NCI-H2196 (cell line): Measurements from ENCODE around the gene TUBA4A.
"Not testable (repeated sequence)": the region's sequence is repeated elsewhere in the genome, so short reads cannot be mapped to it uniquely, and the experiment has no call there.

Experiments
- DNase-seq: peaks from one replicate; lab custom pipeline; 2025; ENCODE audit not compliant: unreplicated experiment; lab: John Stamatoyannopoulos, UW

TUBA4A gene

GRCh38 chr2:219214141-219214540, 39.6 kb downstream of the TUBA4A start:
- no peak for DNase-seq

DNA sequence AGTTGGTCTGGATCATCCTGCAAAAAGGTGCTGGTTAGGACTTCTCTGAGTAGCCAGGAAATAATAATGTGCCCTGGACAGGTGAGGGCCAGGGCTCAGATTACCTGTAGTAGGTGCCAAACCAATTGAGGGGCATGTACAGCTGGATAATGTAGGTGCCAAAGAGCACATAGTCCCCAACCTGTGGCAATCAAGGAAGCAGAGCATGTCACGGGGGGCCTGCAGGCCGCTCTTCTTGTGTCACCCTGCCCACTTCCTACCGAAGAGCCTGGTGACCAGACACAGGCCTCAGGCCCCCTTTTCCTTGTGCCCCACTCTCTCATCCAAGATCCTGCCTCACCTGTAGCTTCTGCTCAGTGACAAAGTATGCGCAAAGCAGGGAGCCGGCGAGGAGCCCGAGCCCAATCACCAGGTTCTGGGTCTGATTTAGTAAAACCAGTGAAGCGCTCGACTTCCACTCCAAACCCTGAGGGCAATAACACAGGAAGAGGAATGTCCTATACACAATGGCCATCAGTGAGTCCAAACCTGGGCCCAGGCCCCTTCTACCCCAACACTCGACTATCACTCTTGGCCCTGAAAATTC, 40.1 kb downstream of the TUBA4A start:
- DNase-seq = no peak

DNA sequence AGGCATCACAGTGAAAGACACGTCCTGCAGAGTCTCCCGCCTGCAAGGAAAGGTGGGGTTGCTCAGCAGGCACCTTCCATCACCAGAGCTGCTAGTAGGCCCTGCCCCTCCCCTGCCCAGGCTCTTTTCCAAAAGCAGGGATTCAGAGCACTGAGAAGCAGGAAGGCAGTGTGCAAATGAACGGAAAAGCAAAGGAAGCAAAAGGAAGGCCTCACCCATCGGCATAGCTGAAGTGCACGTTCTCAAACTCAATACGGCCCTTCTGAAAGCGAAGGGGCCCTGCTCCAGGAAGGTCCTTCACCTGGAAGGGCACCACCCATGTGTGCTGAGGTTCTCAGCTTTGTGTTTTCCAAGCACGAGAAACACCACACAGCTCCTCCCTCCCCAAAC, 40.7 kb downstream of the TUBA4A start:
- DNase-seq = no peak

DNA sequence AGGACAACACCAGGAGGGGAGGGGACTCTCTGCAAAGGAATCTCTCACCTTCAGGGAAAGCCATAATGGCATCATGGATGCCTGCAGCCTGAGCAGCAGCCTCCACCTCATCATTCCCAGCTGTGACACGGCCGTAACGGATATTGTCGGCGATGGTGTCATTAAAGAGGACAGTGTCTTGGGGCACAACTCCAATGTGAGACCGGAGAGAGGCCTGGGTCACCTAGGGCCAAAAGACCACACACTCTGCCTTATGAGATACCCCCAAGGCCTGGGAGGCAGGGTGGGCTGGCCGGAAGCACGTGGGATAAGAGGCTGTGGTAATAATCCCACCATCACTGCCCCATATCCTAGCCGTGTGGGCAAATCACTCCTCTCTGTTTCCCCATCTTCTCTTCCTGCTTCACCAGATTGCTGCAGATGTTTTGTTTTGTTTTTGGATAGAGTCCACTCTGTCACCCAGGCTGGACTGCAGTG, 42.8 kb downstream of the TUBA4A start:
- no peak for DNase-seq

GRCh38 chr2:219210196-219210885, 43.4 kb downstream of the TUBA4A start:
- DNase-seq = no peak

DNA sequence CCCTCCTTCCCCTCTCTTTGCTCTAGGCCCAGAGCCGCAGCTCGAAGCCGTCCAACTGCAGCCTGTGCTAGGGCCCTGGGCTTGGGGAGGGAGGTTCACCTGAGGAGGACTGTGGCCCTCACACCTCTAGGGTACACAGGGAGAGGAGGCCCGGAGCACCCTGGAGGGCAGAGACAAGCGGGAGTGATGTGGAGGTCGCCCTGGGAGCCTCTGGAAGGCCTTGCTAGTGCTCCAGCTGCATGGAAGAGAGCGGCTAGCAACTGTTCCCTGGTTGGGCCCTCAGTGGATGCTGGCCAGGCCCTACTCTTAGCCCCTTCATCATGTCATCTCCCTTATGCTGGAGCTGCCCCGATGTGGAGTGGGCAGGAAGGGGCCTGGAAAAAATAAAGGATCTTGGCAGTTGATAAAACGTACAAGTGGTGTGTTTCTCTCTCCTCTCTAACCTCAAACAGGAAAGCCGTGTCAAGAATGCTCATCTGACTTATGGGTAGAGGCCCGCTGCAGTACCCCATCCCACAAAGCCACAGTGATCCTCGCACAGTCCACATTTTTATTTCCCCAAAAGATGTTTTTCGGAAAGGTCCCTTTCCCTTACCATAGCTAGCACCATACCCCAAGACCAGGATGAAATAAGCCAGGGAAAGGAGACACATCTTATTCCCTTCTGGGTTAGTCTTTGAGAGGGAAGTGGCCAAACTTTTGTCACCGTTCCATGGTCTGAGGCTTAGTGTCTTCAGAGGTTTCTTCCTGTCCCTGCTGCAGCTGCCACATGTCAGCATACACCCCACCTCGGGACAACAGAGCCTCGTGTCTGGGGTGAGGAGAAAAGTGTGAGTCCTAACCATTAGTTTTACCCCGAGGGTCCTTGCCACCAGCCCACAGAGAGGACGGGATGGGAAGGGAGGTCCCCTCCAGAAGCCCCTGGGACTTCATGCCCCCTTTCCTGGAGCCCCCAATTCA, 44.2 kb downstream of the TUBA4A start:
- DNase-seq = no peak

DNA sequence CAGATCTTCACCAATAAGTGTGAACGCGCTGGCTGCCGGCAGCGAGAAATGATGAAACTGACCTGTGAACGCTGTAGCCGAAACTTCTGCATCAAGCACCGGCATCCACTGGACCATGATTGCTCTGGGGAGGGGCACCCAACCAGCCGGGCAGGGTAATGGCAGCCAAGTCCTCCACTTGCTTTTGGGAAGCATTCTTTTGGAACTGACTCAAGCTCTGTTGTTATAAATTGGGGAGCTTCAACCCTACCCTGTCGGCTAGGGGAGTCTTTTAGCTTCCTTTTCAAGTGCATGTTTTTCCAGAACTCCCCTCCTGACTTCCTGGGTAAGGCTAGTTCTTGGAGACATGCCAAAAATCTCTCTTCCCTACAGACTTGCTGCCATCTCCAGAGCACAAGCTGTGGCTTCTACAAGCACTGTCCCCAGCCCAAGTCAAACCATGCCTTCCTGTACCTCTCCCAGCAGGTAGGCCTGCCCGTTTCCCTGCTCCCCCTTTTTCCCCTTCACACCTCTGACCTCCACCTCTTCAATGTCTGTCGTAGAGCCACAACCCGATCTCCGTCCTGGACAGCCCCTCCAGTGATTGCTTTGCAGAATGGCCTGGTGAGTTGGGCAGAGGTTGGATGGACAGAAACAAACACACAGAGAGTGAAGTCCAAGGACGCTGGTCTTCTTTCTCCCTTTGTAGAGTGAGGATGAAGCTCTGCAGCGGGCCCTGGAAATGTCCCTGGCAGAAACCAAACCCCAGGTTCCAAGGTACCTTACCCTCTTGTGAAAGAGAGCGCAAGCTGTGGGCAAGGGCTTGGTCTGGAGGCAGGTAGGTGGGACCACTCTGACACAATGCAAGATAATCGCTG, 45.6 kb downstream of the TUBA4A start:
- no peak for DNase-seq

- DNase-seq = no peak
These were observed 46.4 kb downstream of the TUBA4A start for GRCh38 chr2:219207134-219207883.

GRCh38 chr2:219206328-219207133, 47.2 kb downstream of the TUBA4A start, which contains the start of gene ZFAND2B:
ZFAND2B (plus strand) TSS chr2:219206782; CDS start chr2:219206988, 206 bp downstream.
- DNase-seq = peak; percentile 94

DNA sequence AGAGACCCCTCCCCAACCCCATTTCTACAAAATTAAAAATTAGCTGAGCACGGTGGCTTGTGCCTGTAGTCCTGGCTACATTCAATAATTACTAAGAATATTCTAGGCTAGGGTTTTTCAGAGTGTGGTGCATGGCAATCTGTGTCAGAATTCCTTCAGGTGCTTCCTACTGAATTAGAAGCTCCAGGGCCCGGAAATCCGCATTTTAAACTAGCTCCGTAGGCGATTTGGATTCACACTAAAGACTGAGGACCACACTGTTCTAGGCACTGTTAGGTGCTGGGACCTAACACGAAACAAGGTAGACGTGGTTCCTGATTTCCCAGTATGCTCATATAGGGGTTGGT, 47.8 kb downstream of the TUBA4A start:
- no peak for DNase-seq

DNA sequence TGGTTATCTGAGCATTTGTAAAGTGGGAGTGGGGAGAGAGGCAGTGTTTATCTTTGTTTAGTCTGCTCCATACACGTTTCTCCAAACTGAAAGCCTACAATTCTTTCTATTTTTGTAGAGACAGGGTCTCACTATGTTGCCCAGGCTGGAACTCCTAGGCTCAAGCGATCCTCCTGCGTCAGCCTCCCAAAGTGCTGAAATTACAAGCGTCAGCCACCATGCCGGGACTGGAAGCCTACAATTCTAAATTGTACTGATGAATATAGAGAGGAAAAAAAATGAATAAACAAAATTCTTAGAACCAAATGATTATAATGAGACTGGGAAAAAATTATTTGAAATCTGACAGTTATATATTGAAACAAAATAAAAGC, 48.6 kb downstream of the TUBA4A start:
- DNase-seq = no peak

DNA sequence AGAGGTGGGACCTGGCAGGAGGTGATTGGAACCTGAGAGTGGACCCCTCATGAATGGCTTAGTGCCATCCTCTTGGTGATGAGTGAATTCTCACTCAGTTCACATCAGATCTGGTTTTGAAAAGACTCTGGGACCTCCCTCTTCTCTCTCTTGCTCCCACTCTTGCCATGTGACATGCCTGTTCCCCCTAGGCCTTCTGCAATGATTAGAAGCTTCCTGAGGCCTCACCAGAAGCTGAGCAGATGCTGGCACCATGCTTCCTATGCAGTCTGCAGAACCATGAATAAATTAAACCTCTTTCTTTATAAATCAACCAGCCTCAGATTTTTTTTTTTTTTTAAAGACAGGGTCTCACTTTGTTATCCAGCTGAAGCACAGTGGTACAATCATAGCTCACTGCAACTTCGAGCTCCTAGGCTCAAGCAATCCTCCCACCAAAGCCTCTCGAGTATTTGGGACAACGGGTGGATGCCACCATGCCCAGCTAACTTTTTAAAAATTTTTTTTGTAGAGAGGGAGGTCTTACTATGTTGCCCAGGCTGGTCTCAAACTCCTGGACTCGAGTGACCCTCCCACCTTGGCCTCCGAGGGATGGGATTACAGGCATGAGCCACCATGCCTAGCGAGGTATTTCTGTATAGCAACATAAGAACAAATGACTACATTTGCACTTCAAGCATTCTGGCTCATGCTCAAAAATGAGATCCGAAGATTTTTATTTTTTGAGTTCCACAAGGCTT, 49.1 kb downstream of the TUBA4A start:
- DNase-seq = no peak

GRCh38 chr2:219201331-219201730, 52.4 kb downstream of the TUBA4A start:
- not testable (repeated sequence) for DNase-seq

DNA sequence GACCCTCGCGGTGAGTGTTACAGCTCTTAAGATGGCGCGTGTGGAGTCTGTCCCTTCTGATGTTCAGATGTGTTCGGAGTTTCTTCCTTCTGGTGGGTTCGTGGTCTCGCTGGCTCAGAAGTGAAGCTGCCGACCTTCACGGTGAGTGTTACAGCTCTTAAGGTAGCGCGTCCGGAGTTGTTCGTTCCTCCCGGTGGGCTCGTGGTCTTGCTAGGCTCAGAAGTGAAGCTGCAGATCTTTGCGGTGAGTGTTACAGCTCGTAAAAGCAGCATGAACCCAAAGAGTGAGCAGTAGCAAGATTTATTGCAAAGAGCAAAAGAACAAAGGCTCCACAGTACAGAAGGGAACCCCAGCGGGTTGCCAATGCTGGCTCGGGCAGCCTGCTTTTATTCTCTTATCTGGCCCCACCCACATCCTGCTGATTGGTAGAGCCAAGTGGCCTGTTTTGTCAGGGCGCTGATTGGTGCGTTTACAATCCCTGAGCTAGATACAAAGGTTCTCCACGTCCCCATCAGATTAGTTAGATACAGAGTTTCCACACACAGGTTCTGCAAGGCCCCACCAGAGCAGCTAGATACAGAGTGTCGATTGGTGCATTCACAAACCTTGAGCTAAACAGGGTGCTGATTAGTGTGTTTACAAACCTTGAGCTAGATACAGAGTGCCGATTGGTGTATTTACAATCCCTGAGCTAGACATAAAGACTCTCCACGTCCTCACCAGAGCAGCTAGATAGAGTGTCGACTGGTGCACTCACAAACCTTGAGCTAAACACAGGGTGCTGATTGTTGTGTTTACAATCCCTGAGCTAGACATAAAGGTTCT, 53.0 kb downstream of the TUBA4A start:
- DNase-seq = not testable (repeated sequence)
